Activated CD4-positive, alpha-beta T cell treated with anti-CD3 and anti-CD28 coated beads, Interleukin-2, amount 50 U/mL, for 24 hours (primary cell): ENCODE measurements around the gene AURKB.
"Not testable (repeated sequence)": the region's sequence is repeated elsewhere in the genome, so short reads cannot be mapped to it uniquely, and the experiment has no call there.

Experiments used
- DNase-seq, 2 donors: peaks; one replicate each; pipeline ENCODE4 v3.0.0-alpha.2; 2020; ENCODE audit warnings: low read depth in 1 of 2, low spot score in 1 of 2

The AURKB gene

DNA sequence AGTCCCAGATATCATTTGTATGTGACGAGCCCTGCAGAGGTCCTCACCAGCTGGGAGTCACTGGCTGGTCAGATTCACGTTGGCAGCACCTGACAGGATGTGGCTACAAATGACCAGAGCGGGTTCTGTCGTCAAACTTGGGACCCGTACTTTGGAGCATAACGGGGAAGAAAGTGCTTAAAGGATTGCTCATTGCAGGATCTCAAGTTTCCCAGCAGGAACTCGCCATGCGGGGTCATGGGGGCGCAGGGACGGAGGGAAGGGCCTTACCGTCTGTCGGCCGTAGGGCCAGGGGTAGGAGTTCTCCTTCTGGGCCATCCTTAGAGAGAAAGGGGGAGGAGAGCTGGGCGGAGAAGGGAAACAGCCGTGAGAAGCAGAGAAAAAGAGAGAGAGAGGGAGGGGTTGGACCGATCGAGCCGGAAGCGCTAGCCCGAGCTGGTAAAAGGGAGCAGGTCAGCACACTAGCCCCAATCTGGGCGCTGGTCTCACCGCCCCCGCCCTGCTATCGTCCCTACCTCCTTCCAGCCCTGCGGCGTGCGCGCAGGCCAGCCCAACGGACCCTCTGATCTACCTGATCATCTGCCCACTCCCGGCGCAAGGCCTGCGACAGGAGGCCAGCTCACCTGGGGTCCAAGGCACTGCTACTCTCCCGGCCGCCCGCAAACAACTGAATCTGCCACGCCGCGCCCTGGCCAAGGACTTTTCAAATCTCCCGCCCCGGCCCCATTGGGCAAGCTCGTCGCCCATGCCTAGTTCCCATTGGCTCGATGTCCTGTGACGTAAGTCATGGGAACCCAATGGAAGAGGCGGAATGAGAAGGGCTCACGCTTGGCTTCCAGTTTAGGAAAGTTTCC lies at the start of gene AURKB:
Gene AURKB, minus strand, starts transcription at position 669 of the 854 bp plus-strand sequence. Its CDS starts 351 bp downstream, at position 318.
- peak; percentile 70 to 89 for DNase-seq

GRCh38 chr17:8257801-8258200 lies 47.4 kb upstream of the AURKB start:
- no peak for DNase-seq

DNA sequence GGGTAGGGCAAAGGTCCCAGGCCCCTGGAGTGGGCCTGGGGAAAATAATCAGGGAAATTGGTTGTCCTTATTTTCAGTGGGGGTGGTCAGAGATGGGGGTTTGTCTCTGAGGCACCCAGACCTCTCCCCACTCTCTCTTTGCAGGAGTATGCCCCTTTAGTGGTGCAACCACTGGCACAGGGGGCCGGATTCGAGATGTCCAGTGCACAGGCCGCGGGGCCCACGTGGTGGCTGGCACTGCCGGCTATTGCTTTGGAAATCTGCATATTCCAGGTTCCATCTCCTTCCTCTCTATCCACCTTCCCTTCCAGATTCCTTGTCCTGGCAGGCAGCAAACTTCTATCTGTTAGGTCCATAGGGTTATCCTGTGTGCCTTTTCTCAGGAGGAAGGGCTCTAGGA lies 46.3 kb upstream of the AURKB start:
- DNase-seq = no peak

DNA sequence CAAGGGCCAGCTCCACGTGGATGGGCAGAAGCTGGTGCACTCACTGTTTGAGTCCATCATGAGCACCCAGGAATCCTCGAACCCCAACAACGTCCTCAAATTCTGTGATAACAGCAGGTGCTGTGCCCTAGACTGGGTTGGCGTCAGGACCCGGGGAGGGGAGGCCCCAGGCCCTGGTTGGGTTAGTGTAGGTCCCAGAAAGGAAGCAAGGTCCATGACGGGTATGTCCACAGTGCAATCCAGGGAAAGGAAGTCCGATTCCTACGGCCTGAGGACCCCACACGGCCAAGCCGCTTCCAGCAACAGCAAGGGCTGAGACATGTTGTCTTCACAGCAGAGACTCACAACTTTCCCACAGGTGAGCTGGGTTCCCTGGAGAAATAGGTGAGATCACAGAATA lies 45.9 kb upstream of the AURKB start:
- DNase-seq = no peak

DNA sequence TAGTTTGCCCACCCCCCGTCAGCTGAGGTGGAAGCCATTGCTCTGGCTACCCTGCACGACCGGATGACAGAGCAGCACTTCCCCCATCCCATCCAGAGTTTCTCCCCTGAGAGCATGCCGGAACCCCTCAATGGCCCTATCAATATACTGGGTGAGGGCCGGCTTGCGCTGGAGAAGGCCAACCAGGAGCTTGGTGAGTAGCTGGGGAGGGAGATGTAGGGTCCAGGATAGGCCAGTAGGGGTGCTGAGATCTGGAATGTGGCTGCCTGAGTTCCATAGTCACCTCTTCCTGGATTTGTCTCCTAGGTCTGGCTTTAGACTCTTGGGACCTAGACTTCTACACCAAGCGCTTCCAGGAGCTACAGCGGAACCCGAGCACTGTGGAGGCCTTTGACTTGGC lies 45.1 kb upstream of the AURKB start:
- no peak for DNase-seq

GRCh38 chr17:8254881-8255280 lies 44.5 kb upstream of the AURKB start:
- DNase-seq = no peak

DNA sequence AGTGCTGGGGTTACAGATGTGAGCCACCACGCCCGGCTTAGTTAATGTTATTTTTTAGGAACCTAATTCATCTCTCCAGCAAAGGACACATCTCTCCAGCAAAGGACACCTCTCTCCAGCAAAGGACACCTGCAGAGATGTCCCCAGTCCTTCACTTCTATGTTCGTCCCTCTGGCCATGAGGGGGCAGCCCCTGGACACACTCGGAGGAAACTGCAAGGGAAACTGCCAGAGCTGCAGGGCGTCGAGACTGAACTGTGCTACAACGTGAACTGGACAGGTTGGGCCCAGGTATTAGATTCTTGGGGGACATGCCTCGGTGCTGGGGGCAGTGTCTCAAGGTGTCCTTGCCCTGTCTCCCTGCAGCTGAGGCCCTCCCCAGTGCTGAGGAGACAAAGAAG lies 43.4 kb upstream of the AURKB start:
- DNase-seq = no peak

GRCh38 chr17:8251411-8251810 lies 41.0 kb upstream of the AURKB start:
- not testable (repeated sequence) for DNase-seq

- DNase-seq = no peak
These were observed 39.5 kb upstream of the AURKB start for GRCh38 chr17:8249621-8250500.

- DNase-seq = peak; percentile 95 to 96
These were observed 38.6 kb upstream of the AURKB start, which contains the start of gene PFAS for GRCh38 chr17:8248751-8249607. PFAS (plus strand) TSS chr17:8249289; CDS start chr17:8253938, 4,649 bp downstream.

DNA sequence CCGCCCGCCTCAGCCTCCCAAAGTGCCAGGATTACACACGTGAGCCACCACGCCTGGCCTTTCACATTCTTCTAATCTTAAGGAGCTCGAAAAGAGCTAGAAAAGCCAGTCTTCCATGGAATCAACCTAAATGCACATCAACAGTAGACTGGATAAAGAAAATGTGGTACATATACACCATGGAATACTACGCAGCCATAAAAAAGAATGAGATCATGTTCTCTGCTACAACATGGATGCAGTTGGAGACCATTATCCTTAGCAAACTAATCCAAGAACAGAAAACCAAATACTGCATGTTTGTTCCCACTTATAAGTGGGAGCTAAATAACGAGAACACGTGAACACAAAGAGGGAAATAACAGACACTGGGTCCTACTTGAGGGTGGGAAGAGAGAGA lies 34.4 kb upstream of the AURKB start:
- no peak for DNase-seq

GRCh38 chr17:8243827-8244226 lies 33.5 kb upstream of the AURKB start:
- DNase-seq = no peak

DNA sequence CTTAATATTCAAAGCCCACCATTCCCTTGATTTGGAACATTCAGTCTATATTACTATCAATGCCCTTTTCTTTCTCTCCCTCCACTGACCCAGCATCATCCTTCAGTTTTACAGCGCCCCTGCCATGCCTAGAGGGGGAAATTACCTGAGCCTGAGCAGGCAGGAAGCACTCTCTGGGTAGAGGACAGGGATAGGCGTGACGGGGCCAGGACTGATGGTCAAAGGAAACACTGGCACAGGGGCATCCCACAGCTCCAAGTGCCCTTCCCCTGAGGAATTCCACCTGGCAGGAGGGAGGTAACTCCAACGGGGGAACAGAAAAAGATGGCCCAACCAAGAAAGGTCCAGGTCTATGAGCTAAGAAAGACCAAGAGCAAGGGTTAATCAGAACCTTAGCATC lies 27.5 kb upstream of the AURKB start:
- no peak for DNase-seq

DNA sequence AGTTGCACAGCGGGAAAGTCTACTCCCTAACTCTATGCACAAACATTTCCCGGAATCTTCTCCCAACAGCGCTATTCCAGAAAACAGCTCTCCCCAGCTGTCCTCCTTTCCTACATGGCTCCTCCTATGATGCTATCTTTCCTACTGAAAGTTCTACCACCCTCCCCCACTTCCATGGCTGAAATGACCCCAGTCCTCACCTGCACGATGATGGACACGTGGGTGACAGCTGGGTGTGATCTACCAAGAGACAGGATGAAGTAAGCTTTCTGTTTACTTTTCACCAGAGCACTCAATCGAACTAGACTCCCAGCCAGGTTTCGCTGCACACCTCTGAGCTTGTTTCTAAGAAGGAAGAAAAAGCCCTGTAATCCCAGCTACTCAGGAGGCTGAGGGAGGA lies 26.8 kb upstream of the AURKB start:
- no peak for DNase-seq

GRCh38 chr17:8235676-8236075 lies 25.3 kb upstream of the AURKB start:
- DNase-seq = no peak

DNA sequence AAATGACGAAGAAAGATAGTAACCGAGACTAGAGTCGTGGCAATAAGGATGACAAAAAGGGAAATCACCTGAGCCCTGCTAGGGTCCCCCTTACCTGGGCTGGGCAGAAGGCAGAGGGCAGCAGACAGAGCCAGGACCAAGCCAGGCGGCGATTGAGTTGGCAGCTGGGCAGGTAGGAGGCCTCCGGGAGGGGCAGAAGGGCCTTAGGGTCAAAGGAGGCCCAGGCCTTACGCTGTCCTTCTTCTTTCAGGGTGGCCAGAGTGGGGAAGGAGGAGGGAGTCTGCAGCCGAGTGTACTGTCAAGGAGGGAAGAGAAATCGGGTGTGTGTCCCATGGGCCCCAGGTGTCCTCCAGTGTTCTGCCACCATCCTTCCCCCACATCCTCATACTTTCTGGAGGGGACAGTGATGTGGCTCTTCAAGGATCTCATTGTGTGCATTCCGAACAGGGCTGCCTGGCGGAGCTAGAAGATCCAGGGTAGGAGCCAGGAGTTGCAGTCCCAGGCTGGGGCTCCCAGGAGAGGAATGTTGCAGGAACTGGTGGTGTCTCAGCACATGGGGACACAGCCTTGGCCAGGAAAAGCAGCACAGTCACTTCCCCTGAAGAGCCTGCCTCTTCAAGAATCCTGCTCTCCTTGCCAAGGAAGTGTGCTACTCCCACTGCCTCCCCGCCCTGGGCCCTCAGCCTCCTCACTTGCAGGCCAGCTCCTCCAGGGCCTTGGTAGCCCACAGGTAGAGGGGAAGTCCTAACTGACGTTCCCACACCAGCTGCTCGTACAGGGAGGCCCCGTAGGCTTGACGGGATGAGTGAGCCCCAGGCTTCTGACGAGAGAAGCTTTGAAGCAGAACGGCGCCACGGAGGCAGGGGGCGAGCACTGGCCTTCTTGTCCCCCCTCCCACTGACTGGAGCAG lies 24.2 kb upstream of the AURKB start:
- no peak for DNase-seq

GRCh38 chr17:8231701-8232100 lies 21.3 kb upstream of the AURKB start:
- no peak for DNase-seq

- DNase-seq = no peak
These were observed 16.8 kb upstream of the AURKB start for GRCh38 chr17:8227238-8227581.

DNA sequence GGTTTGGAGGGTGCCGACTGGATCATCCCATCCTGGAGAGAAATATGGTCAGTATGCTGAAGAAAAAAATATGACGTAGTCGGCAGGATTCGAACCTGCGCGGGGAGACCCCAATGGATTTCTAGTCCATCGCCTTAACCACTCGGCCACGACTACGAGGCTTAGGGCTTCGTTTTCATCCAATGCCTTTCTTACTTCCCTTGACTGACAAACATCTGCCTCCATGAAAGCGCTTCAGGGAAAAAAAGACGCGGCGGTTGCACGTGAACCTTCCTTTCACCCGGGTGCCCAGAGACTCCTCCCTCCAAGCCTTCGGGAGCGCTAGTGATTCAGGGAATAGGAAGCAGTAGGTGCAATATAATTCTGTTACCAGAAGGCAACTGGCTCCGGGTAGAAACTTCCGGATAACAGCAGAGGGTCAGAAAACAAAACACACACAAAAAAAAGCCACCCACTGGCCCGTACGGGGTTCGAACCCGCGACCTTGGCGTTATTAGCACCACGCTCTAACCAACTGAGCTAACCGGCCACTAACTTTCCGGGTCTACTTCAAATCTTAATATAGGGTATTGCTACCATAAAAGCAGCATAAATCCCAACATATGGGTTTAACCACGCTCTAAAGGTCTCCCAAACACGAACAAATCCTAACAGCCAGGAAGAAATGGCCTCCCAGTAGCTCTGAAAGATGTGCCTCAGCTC lies 16.3 kb upstream of the AURKB start:
- DNase-seq = peak in 1 of 2 donors; percentile 53
